Sciatic nerve (tissue), 2 donors: ENCODE data around the gene SLC48A1. TPM values are rescaled to one million over a fixed set of nuclear protein-coding genes. Genes with fewer than 3 reads are reported as not detected.

Experiments used
- ATAC-seq: fragments of 200-7000 bp; cut with Tn5 transposase; one replicate; pipeline ENCODE4 v1.9.1; 2020; ENCODE audit warnings: mild to moderate bottlenecking, moderate library complexity
- DNase-seq: peaks from one replicate; pipeline ENCODE4 v3.0.0-alpha.2; 2020; ENCODE audit warnings: low spot score
- intact Hi-C: fragments of 100-400 bp; cut with DNase I; formaldehyde crosslinking; loops from one replicate; pipeline ENCODE4 v1.14.2; 2022
- total RNA-seq: library from RNA; stranded (reverse); fragmentation: NEBNext Ultra II Directional; extraction: Animal tissue kit (Norgen Biotek cat#: 25700); gene quantifications from one replicate; pipeline ENCODE4 v1.2.1, GENCODE V29; 2021
- donor health status: DM: no; HTN: no; CAD: no.
- donor health status: DM: no; HTN: no; CAD: no.

SLC48A1 gene
- total RNA-seq, 1 donor from 2014 or later = 47.9 TPM

DNA sequence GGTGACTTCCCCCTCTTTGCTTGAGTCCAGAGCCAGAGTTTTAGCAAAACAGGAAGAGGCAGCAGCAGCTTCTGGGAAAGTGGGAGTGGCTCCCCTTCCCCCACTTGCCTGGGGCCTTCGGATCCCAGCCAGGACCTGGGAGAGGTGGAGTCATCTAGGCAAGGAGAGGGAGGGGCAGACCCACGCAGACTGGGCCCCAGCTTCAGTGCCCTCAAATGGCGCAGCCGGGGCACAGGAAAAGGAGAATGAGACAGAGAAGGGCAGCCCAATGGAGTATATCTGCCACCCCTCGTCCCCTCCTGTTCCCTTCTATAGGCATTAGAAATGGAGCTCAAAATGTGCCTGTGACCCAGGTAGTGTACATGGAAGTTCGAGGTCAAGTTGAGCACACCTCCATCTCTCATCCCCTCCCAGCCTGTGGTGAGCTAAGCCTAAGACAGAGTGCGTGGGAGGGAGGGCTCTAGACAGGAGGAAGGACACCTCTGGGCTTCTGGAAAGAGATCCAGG lies 56.0 kb downstream of the SLC48A1 start:
- DNase-seq (peak; percentile 90), ATAC-seq (peak; percentile 93)
- intact Hi-C loops = no loop called here

DNA sequence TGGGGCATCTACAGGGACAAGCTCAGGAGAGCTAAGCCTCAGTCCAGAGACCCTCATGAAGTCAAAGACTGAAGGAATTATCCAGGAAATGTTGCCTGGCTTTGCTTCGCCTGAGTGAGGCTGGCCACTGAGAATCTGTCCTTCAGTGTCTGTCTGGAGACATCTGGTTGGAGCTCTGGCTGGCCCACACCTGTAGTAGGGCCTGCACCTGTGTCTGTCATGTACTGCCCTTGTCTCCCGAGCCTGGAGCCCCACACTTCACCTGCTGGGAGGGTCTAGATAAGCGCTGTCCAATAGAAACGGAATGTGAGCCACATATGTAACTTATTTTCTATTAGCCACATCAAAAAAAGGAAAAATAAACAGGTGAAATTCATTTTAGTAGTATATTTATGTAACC lies 56.5 kb downstream of the SLC48A1 start:
- ATAC-seq (no peak), DNase-seq (no peak)
- intact Hi-C loops = no loop called here

Other genes with a start within 250 kb of the SLC48A1 start
- gene RPAP3, start 67.2 kb upstream of the SLC48A1 start, total RNA-seq = 25.8 TPM
- gene ENDOU, start 47.7 kb upstream of the SLC48A1 start, total RNA-seq = 0.40 TPM
- 73.4 TPM for gene RAPGEF3, start 14.4 kb upstream of the SLC48A1 start, total RNA-seq
- gene HDAC7, start 46.7 kb downstream of the SLC48A1 start, total RNA-seq = 152 TPM
- 1.9 TPM for gene VDR, start 131.8 kb downstream of the SLC48A1 start, total RNA-seq
- gene TMEM106C, start 190.4 kb downstream of the SLC48A1 start, total RNA-seq = 47.9 TPM
- gene COL2A1, start 231.2 kb downstream of the SLC48A1 start, total RNA-seq = not detected